Transverse colon (tissue), 4 donors: ENCODE measurements around the gene CYP17A1. TPM values are rescaled to one million over a fixed set of nuclear protein-coding genes. Genes with fewer than 3 reads are reported as not detected.

ENCODE experiments used
- DNase-seq: peaks from one replicate; pipeline ENCODE4 v3.0.0-alpha.2; 2019
- H3K27ac ChIP-seq, 4 donors: fragments of 200-600 bp; sonication (generic); 2 replicates each; pipeline ENCODE4 v1.5.1; 2016 to 2018; ENCODE audit warnings: inconsistent platforms in 4 of 4
- H3K27me3 ChIP-seq: fragments of 200-600 bp; sonication (generic); 2 replicates; pipeline ENCODE4 v1.5.1; 2017; ENCODE audit warnings: inconsistent platforms
- H3K36me3 ChIP-seq, 4 donors: fragments of 200-600 bp; sonication (generic); 2 replicates each; pipeline ENCODE4 v1.5.1; 2017 to 2019; ENCODE audit warnings: inconsistent platforms in 4 of 4
- H3K4me1 ChIP-seq, 4 donors: fragments of 200-600 bp; sonication (generic); 2 replicates each; pipeline ENCODE4 v1.5.1; 2017 to 2020; ENCODE audit warnings: inconsistent platforms in 4 of 4
- H3K4me3 ChIP-seq, 4 donors: fragments of 200-600 bp; sonication (generic); 1 replicate in 1 of 4; 2 replicates in 3 of 4; pipeline versions ENCODE4 v1.5.1 to v1.6.1; 2017 to 2019; ENCODE audit warnings: inconsistent platforms in 4 of 4
- H3K9me3 ChIP-seq, 2 donors: fragments of 200-600 bp; sonication (generic); 2 replicates each; pipeline ENCODE4 v1.5.1; 2017 to 2019; ENCODE audit warnings: inconsistent platforms in 2 of 2
- CTCF ChIP-seq, 5 experiments: fragments of 200-600 bp in 3 of 5; fragments of 450-650 bp in 2 of 5; sonication (generic) in 3 of 5; IDR thresholded peaks; 1 replicate in 2 of 5; 2 replicates in 3 of 5; pipeline ENCODE4 v1.5.1; 2016 to 2017; ENCODE audit warnings: antibody characterized with exemption in 5 of 5, inconsistent platforms in 3 of 5, mild to moderate bottlenecking in 2 of 5, moderate library complexity in 1 of 5
- EP300 ChIP-seq: sonication (generic); formaldehyde crosslinking; IDR thresholded peaks from one replicate; pipeline ENCODE4 v1.6.1; 2017; ENCODE audit warnings: antibody characterized with exemption, low read depth
- POLR2A ChIP-seq: fragments of 450-650 bp; IDR thresholded peaks from one replicate; pipeline ENCODE4 v1.6.1; 2016; ENCODE audit warnings: antibody characterized with exemption, mild to moderate bottlenecking, moderate library complexity
- POLR2AphosphoS5 ChIP-seq, 3 donors: sonication (generic); formaldehyde crosslinking; IDR thresholded peaks; one replicate each; pipeline ENCODE4 v1.6.1; 2016; ENCODE audit warnings: antibody characterized with exemption in 3 of 3
- WGBS, 2 donors: methylation state at CpG; one replicate each; pipeline ENCODE4 v1.1.5; 2018; ENCODE audit warnings: low coverage in 1 of 2; 5-methylcytosine and 5-hydroxymethylcytosine counted together
- in situ Hi-C, 4 donors: fragments of 200-750 bp; cut with MboI; loops; one replicate each; pipeline versions ENCODE4 v1.15.0 to v1.15.1; 2017; ENCODE audit warnings: low sequenced_read_pairs in 3 of 4, low pct_ligation_motif_present in 1 of 4, low pct_unique_long_range_greater_than_20kb in 1 of 4
- intact Hi-C: fragments of 100-400 bp; cut with DNase I; formaldehyde crosslinking; loops from one replicate; pipeline ENCODE4 v1.15.1; 2023; ENCODE audit warnings: low total_unique reads
- total RNA-seq, 4 donors: library from RNA; depleted of rRNA; stranded (reverse); fragments of >200 nt; gene quantifications; one replicate each; pipeline ENCODE4 v1.1.0, GENCODE V29; 2016

The CYP17A1 gene
- total RNA-seq, 4 donors from 2014 or later, result 13.3 TPM; not detected in 3

GRCh38 chr10:102831322-102832071, 5.7 kb downstream of the CYP17A1 start:
- TF ChIP-seq CTCF (IDR thresholded peaks at IDR 0.05) (no peak), POLR2AphosphoS5 (IDR thresholded peaks at IDR 0.05) (no peak), EP300 (no peak), POLR2A (no peak)
- no peaks in the 10 kb centered on the region for H3K9me3 ChIP-seq
- peaks cover 0 to 10% (median 9%) of the 10 kb centered on the region in 4 donors for H3K4me1 ChIP-seq
- H3K27ac ChIP-seq, result no peak overlapping the region
- intact Hi-C loops (loop anchor here (10.0 kb wide), 1 partner anchor 107 kb away; no protein-coding TSS in a partner anchor), in situ Hi-C loops (loop anchor here in 3 of 4 donors (10.0 kb wide), 2 partner anchors 73 to 233 kb away; no protein-coding TSS in a partner anchor)
- no peaks in the 10 kb centered on the region for H3K36me3 ChIP-seq
- peaks cover 5% of the 10 kb centered on the region for H3K27me3 ChIP-seq
- H3K4me3 ChIP-seq, result no peak overlapping the region
- 51 to 67% methylated on average over 3 to 16 of the region's 16 CpGs for WGBS, 2 donors
- no peak for DNase-seq

GRCh38 chr10:102827597-102827975, 9.6 kb downstream of the CYP17A1 start:
- no peak overlapping the region for H3K4me3 ChIP-seq
- in situ Hi-C loops (no loop called here), intact Hi-C loops (no loop called here)
- TF ChIP-seq CTCF (IDR thresholded peaks at IDR 0.05) (no peak), POLR2AphosphoS5 (IDR thresholded peaks at IDR 0.05) (no peak), EP300 (no peak), POLR2A (no peak)
- WGBS, 2 donors, result 85% methylated on average over 5 of the region's 5 CpGs; no CpG with 5 or more reads in 1 of the 2 donors
- no peaks in the 10 kb centered on the region for H3K9me3 ChIP-seq
- H3K27ac ChIP-seq, result no peak overlapping the region
- no peaks in the 10 kb centered on the region for H3K4me1 ChIP-seq
- no peaks in the 10 kb centered on the region for H3K27me3 ChIP-seq
- DNase-seq, result no peak
- no peaks in the 10 kb centered on the region for H3K36me3 ChIP-seq

- no peaks in the 10 kb centered on the region for H3K9me3 ChIP-seq
- no peak overlapping the region for H3K4me3 ChIP-seq
- TF ChIP-seq POLR2A (no peak), POLR2AphosphoS5 (IDR thresholded peaks at IDR 0.05) (no peak), CTCF (IDR thresholded peaks at IDR 0.05) (no peak), EP300 (no peak)
- in situ Hi-C loops, result no loop called here
- intact Hi-C loops, result no loop called here
- H3K4me1 ChIP-seq, result no peaks in the 10 kb centered on the region
- no peaks in the 10 kb centered on the region for H3K27me3 ChIP-seq
- H3K36me3 ChIP-seq, result no peaks in the 10 kb centered on the region
- WGBS, 2 donors, result 94% methylated on average over 9 of the region's 9 CpGs; no CpG with 5 or more reads in 1 of the 2 donors
- no peak overlapping the region for H3K27ac ChIP-seq
- no peak for DNase-seq
Measured at GRCh38 chr10:102826148-102826796, 10.9 kb downstream of the CYP17A1 start.

- no peaks in the 10 kb centered on the region for H3K4me1 ChIP-seq
- no peaks in the 10 kb centered on the region for H3K9me3 ChIP-seq
- no peak for DNase-seq
- TF ChIP-seq POLR2A (no peak), EP300 (no peak), CTCF (IDR thresholded peaks at IDR 0.05) (no peak), POLR2AphosphoS5 (IDR thresholded peaks at IDR 0.05) (no peak)
- H3K36me3 ChIP-seq, result no peaks in the 10 kb centered on the region
- H3K27me3 ChIP-seq, result no peaks in the 10 kb centered on the region
- intact Hi-C loops, result no loop called here
- 84 to 100% methylated on average over 1 to 4 of the region's 4 CpGs for WGBS, 2 donors
- no peak overlapping the region for H3K27ac ChIP-seq
- H3K4me3 ChIP-seq, result no peak overlapping the region
- in situ Hi-C loops, result no loop called here
Measured at GRCh38 chr10:102824664-102825063, 12.5 kb downstream of the CYP17A1 start.
